Forelimb muscle (tissue), 1 donor: Measurements from ENCODE around the gene PPIL1. TPM values are rescaled to one million over a fixed set of nuclear protein-coding genes. Genes with fewer than 3 reads are reported as not detected.
"Not testable (repeated sequence)": the region's sequence is repeated elsewhere in the genome, so short reads cannot be mapped to it uniquely, and the experiment has no call there.

Experiments used
- DNase-seq: peaks from one replicate; pipeline ENCODE4 v3.0.0-alpha.2; 2013; ENCODE audit warnings: low read depth
- polyA plus RNA-seq: library from polyadenylated mRNA; unstranded; fragments of 120-200 nt; gene quantifications from one replicate; pipeline ENCODE4 v1.2.1, GENCODE V29; 2013; ENCODE audit not compliant: insufficient read length

The PPIL1 gene
- 35.0 TPM for polyA plus RNA-seq

DNA sequence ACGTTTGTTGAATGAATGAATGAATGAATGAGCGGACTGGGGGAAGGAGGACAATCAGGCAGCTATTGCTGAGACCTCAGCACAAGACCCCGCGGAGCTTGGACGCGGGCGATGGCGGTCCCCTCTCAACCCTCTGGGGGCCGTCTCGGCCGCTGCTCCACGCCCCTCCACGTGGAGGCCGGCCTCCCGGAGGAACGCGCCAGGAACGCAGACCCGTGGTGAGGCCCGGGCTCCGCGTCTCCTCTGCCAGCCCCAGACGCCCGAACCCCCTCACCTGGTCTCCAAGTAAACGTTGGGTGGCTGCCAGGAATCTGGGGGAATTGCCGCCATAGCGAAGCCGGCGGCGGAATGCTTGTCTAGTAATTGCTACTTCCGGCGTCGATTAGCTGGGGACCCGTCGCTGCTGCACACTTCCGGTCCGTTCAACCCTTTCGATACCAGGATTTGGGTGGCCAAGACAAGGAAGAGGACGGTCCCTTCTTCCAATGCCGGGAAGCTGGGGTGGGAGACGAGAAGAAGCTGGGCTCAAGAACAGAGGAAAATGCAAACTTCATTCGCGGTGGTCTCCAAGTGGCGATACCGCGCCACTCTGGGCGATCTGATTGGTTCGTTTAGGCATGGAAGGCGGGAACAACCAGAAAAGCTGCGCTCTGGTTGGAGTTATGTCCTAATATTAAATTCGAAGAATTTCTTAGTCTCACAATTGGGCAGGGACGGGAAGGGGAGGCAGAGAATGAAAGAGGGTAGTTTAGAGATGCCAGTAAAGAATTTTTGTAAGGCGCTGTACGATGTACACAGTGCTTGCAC lies at the start of gene PPIL1:
Gene PPIL1 (minus strand): TSS at position 361 of the 807 bp plus-strand sequence. CDS start 31 bp downstream, at position 330.
- DNase-seq: peak; percentile 81

DNA sequence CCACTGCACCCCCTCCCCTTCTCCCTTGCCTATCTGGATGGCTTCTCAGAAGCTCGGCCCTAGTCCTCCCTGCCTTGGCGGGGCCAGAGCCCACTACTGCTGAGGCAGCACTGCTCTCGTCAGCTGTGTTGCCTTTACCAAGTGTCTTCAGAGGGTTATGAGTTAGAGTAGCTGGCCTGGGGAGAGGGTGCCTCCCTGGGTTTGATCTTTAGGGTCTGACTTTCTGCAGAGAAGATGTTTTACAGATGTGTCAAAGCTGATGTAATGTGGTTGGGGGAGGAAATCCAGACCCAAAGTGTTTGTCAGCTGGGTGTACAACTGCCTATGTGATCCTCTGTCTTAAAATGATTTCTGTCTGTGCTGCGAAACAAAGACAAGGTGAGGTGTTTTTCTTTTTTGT lies 49.5 kb upstream of the PPIL1 start:
- DNase-seq: no peak

DNA sequence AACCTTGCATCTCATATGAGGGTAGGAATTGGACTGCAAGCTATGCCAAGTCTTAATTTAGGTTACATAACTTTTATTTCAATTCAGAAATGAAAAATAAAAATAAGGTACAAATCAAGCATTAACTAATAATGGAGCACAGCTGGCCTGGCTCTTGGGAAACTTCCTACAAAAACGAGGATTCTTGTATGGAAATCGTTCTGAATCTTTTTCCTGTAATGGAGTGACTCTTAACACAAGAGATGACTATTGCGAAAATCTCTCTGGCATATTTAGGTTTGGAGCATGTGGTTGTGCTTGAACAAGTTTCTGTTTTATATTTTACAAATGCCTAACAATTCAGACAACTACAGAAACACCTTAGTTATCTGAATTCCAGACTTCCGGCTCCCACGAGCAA lies 45.9 kb upstream of the PPIL1 start:
- no peak for DNase-seq

DNA sequence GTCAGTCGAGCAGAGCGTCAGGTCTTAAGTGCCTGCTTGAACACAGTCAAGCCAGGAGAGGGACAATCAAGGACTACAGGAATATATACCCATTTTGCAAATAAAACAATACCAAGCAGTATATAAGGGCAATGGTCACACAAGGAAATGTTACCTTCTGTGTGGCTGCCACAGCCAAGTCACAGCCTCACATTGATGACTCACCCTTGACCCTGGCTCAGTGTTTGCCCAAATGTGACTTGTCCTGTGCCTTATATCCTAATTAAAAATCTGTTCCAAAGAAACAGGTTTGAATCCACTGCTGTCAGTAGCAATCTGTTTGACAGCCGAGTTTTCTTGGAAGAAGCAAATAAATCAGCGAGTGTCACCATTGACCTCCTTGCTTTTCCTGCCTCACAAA lies 45.4 kb upstream of the PPIL1 start:
- no peak for DNase-seq

DNA sequence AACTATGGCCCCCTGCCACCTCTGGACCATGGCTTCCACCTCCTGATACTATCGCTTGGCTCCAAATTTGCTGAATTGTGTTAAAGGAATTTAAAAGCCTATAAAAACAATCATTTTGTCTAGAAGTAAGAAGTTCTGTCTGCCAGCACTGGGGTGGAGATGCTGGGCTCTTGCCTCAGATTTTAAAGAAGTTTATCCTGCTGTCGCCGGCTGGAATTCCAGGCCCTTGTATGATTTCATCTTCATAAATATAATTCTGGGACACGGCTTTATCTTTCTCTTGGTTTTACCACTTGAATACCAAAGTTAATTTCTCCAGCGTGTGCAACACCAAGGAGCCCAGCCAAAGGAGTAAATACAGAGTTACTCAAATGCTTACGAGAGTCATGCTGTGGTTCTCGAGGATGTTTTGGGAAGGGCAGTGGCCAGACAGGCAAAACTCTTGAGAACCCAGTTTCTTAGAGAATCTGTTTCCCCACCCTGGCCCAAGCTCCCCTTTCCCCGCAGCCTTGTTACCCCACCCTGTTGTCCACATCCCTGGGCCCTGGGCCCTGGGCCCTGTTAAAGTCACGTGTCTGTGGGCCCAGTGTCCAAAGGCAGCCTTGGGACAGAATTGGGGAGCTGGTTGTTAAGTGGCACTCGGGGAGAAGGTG lies 43.1 kb upstream of the PPIL1 start:
- DNase-seq: no peak

DNA sequence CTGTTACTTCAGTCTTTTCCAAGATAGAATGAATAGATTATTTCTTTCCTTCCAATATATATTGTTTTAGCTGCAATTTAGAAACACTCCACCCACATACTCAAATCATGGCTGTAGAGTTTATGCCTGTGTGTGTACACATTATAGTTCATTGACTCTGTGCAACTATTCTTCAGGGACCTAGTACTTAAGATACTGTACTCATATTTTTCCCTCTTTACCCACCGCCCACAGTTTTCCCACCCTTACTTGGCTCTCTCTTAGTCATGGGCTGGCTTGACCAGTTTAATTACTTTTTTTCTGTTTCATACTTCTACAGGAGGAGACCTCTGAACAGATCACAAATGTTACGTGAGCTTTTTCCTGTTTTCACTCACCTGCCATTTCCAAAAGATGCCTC lies 41.5 kb upstream of the PPIL1 start:
- DNase-seq: no peak

DNA sequence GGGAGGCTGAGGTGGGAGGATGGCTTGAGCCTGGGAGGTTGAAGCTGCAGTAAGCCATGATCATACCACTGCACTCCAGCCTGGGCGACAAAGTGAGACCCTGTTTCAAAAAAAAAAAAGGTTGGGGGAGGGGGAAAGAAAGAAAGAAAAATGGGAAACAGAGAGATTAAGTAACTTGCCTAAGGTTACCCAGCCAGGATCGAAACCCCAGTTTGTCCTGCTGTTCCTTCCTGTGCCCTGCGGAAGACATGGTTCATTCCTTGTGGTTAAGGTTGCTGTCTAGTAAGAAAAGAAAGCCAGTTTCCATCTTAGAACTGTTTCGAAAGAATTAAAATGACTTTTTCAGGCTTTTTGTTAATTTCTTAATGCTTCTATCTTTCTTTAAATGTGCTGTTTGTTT lies 41.0 kb upstream of the PPIL1 start:
- no peak for DNase-seq

DNA sequence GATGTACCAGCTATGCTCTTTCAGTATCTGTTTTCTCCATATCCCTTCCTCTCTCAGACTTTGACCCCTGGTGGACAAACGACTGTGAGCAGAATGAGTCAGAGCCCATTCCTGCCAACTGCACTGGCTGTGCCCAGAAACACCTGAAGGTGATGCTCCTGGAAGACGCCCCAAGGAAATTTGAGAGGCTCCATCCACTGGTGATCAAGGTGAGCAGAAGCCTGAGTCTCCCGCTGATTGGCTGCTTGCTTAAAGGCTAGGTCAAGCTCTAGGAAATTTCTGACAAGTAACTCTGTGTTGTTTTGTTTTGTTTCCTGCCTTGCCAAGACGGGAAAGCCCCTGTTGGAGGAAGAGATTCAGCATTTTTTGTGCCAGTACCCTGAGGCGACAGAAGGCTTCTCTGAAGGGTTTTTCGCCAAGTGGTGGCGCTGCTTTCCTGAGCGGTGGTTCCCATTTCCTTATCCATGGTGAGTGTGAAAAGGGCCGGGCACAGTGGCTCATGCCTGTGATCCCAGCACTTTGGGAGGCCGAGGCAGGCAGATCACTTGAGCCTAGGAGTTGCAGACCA lies 39.7 kb upstream of the PPIL1 start:
- DNase-seq: no peak

DNA sequence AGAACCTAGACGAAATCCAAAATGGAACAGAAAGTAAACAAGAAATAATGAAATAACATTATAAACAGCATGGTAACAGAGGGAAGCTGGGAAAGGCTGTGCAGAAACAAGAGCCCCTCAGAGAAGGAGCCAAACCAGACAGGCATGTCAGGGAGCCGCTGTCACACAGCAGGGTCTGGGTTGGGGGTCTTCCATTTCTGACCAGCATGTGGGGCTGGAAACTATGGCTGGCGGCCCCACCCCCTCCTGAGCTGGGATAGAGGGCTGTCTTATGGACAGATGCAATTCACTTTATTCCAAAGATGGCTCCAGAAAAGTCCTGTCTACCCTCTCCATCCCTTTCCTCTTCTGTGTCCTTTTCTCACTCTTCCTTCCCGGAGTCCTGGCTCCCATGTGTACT lies 38.5 kb upstream of the PPIL1 start:
- no peak for DNase-seq

DNA sequence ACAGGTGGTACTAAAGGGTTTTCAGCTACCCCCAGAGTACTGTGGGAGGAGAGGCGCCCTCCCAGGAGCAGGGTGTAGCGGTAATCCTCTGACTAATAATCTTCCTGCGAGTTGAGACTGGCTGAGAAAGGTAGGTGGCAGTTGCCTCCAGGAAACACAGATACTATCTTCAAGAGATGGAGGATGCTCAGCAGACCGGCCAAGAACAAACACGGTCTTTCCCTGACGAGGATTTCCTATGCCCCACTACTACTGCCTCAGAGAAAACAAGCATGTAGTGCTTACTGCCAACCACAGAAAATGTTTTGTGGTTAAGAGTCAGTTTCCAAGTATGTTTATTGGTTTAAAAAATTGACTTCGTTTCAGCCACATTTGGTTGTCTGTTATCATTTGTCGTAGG lies 38.0 kb upstream of the PPIL1 start:
- DNase-seq: no peak

DNA sequence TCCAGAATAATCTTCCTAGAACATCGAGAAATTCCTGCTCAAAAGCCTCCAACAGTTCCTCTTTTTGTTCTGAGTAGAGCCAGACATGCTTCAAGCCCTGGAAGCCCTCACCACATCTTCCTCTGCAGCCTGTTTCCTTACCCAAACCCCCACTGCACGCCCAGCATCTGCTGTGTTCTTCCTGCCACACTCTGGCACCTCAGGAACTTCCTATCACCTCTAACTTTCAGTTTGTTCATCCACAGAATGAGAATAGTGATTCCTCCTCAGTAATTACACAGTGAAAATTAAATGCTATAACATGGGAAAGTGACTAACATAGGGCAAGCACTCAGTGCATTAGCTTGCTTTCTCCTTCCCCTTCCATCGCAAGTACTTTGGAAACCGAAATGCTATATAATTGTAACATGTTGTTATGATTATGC lies 37.4 kb upstream of the PPIL1 start:
- no peak for DNase-seq

DNA sequence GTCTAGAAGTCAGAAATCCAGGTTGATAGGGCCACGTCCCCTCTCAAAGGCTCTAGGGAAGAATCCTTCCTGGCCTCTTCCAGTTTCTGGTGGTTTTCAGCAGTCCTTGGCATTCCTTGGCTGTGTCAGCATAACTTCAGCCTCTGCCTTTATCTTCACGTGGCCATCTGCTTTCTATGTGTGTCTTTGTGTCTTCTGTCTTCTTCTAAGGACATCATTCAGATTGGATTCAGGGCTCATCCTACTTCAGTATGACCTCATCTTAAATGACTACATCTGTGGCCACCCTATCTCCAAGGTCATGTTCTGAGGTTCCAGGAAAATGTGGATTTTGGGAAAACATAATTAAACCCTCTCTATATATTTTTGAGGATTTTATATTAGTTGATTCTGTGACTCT lies 34.1 kb upstream of the PPIL1 start:
- no peak for DNase-seq

DNA sequence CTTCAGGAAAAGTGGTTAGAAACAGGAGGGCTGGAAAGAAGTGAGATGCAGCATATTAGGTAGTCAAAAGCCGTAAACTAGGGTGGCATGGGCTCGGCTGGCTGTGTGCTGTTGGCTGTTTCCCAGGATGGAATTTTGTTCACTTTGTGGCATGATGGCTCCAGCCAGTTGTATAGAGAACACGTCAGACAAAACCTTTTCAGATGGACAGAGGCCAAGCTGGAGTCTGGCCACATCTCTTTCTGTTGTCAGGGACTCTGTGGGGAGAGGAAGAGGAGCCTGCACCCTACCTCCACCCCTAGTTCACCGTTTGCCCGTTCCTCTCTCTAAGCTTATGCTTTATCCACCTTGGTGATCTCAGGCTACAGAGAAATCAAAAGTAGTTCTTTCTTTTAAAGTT lies 33.2 kb upstream of the PPIL1 start:
- no peak for DNase-seq

DNA sequence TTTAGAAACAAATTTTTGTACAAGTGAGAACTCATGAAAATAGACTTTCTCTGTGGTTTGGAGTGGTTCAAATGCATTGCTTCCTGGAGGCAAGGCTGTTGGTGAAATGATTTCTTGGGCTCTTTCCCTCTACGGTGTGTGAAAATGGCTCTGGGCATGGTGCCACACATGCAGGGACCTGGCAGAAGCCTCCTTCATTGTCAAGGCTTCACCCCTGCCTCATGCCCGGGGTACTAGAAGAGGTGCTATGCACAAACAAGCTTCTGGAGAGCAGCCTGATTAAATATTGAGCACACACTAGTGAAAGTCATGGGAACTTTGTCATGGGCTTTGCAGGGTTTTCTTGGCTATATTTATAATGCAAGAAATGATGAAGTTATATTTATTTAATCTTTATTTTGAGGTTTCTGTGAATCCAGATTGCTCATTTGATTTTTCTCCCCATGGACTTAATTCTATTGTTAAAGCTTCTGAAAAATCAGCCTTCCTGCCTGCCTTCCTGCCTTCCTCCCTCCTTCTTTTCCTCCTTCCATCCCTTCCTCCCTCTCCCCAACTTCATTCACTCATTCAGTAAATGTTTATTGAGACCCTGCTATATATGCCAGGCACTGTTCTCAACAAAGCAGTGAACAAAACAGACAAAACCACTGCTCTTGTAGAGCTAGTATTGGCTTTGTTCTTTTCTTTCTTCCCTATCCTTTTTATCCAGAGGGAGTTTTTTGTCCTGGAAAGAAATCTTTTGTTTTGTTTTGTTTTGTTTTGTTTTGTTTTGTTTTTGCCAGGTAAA lies 32.1 kb upstream of the PPIL1 start:
- DNase-seq: no peak

DNA sequence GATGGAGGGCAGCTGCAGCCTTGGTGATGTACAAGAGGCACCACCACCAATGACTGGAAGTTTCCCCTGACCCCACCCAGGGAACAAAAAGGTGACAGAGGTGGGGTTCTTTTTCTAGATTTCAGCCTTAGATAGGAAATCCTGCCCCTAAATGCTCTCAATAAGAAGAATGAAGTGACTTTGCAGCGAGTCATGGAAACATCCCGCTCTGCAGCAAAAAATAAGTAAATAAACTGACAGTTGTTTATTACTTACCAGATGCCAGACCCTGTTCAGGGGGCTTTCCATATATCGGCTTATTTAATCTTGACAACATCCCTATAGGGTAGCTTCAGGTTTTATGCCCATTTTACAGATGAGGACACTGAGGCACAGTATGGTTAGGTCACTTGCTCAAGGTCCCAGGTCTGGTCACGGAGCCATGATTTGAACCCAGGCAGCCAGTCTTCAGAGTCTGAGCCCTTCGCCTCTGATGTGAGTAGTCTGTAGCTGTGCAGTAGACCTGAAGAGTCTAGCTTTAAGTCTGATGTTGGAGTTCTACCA lies 30.3 kb upstream of the PPIL1 start:
- DNase-seq: no peak

DNA sequence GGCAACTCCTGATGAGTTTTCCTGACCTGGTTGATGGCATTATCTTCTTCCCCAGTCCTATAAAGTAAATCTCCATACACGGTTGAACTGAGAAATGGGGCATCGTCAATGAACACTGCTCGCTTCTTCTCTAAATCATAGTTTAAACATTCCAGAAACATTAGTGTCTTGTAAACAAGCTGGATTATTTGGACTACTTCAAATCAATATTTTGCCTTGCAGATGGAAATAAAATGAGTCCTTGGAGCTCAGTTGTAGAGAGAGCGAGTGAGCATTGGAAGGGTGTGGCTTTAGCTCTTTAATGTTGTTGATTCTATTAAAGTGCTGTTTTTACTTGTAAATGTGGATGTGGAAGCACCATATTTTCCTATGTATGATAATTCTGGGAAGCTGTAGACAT lies 29.5 kb upstream of the PPIL1 start:
- no peak for DNase-seq

DNA sequence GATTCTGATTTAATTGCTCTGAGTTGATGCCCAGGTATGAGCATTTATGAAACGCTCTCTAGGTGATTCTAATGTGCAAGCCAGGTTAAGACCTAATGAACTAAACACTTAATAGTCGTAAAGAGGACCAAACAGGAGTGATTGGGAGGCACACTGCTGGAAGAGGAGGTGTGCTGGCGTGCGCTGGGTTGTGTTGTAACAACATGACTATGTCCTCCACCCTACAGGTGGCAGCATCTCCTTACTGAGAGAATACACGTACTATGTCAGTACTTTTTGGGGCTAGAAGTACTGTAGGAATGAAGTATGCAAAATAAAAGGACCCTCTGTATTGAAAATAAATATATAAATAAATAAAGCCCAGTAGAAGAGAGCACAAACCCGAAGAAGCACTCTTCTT lies 23.0 kb upstream of the PPIL1 start:
- no peak for DNase-seq

DNA sequence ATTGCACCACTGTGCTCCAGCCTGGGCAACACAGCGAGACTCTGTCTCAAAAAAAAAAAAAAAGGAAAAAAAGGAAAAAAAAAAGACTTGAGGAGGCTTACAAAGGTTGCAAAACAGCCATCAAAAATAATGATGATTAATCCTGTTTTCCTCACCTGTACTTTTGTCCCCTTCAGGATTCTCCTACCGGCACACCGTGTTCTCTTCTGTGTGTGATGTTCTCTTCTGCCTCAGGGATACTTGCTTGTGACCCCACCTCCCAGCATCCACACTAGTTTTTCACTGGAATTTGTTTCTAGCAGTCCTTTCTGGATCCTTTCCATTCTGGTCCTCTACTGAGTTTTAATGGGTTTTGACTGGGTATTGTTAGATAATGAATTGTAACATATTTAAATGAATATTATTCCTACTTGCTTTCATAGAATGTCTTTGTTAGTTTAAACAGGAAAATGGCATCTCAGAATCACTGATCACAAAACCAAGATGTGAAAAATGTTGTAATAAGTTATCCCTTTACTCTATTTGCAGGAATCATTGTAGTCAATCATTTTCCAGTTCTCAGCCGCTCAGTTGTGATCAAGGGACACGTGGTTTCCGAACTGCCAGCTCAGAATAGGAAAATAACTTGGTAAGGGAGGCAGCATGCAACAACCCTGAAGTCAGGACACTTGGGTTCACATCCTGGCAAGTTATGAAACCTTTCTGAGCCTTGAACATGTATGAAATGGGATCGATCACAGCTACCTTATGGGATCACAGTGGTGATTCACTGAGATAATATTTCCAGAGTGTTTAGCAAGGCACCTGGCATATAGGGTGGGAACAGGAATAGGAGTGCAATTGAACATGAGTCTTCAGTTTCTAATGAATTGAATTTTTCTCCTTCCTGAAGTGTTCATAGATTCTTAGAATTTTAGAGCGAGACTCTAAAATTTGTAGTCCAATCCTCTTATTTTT lies 19.7 kb upstream of the PPIL1 start:
- no peak for DNase-seq

DNA sequence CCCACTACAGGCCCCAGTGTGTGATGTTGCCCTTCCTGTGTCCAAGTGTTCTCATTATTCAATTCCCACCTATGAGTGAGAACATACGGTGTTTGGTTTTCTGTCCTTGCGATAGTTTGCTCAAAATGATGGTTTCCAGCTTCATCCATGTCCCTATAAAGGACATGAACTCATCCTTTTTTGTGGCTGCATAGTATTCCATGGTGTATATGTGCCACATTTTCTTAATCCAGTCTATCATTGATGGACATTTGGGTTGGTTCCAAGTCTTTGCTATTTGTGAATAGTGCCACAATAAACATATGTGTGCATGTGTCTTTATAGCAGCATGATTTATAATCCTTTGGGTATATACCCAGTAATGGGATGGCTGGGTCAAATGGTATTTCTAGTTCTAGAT lies 16.6 kb upstream of the PPIL1 start:
- DNase-seq: not testable (repeated sequence)

DNA sequence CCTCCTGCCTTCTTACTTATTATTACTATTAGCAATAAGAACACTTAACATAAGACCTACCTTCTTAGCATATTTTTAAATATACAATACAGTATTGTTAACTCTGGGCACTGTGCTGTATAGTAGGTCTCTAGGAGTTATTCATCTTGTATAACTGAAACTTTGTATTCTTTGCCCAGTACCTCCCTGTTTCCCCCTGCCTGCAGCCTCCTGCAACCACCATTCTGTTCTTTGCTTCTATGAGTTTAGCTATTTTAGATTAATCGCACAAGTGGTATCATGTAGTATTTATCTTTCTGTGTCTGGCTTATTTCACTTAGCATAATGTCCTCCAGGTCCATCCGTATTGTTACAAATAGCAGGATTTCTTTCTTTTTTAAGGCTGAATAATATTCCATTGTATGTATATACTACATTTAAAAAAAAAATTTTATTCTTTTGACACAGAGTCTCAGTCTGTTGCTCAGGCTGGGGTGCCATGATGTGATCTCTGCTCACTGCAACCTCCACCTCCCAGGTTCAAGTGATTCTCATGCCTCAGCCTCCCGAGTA lies 15.6 kb upstream of the PPIL1 start:
- no peak for DNase-seq
